NT2/D1 (cell line): Measurements from ENCODE around the gene RNLS.

ENCODE experiments used
- SUZ12 ChIP-seq: IDR thresholded peaks from 2 replicates; pipeline ENCODE4 v1.6.1; 2011; ENCODE audit not compliant: insufficient read length, insufficient read depth; ENCODE audit errors: extremely low read depth
- YY1 ChIP-seq: IDR thresholded peaks from 2 replicates; pipeline ENCODE4 v1.6.1; 2011; ENCODE audit not compliant: insufficient read length, insufficient read depth
- ZNF274 ChIP-seq: IDR thresholded peaks from 2 replicates; pipeline ENCODE4 v1.6.1; 2011; ENCODE audit warnings: mild to moderate bottlenecking, low read depth, low read length

- TF ChIP-seq YY1 (no peak), ZNF274 (no peak), SUZ12 (no peak)
Observed at GRCh38 chr10:88458209-88458608, 124.9 kb downstream of the RNLS start.
